Chondrocyte (in vitro differentiated cells): Measurements from ENCODE around the gene EMID1. TPM values are rescaled to one million over a fixed set of nuclear protein-coding genes. Genes with fewer than 3 reads are reported as not detected.

Experiments
- DNase-seq: peaks from one replicate; pipeline ENCODE4 v3.0.0; 2021; ENCODE audit warnings: mixed read lengths, low spot score
- H3K27ac Mint-ChIP-seq: one replicate; pipeline ENCODE4 v1.8.0; 2021; ENCODE audit warnings: mild to moderate bottlenecking, moderate library complexity, mixed read lengths; ENCODE audit not compliant: unreplicated experiment
- H3K27me3 Mint-ChIP-seq: 2 replicates; pipeline ENCODE4 v1.8.0; 2021; ENCODE audit warnings: low read depth, mixed read lengths
- H3K36me3 Mint-ChIP-seq: 2 replicates; pipeline ENCODE4 v1.8.0; 2021; ENCODE audit warnings: low read depth, mixed read lengths
- H3K4me1 Mint-ChIP-seq: 2 replicates; pipeline ENCODE4 v1.8.0; 2021; ENCODE audit warnings: low read depth, mild to moderate bottlenecking, mixed read lengths
- H3K4me3 Mint-ChIP-seq: one replicate; pipeline ENCODE4 v1.8.0; 2021; ENCODE audit warnings: mild to moderate bottlenecking, moderate library complexity, mixed read lengths; ENCODE audit not compliant: unreplicated experiment
- H3K9me3 Mint-ChIP-seq: 2 replicates; pipeline ENCODE4 v1.8.0; 2021; ENCODE audit warnings: low read depth, mixed read lengths
- CTCF ChIP-seq: fragments of 200-600 bp; sonication (generic); IDR thresholded peaks from 2 replicates; pipeline ENCODE4 v1.5.0; 2021; ENCODE audit warnings: antibody characterized with exemption, mild to moderate bottlenecking, moderate library complexity
- total RNA-seq: library from RNA; stranded (reverse); gene quantifications from 3 replicates; pipeline ENCODE4 v1.2.1, GENCODE V29; 2021

The EMID1 gene
- total RNA-seq, 1 donor from 2014 or later: not detected

GRCh38 chr22:29258407-29259252 is 52.9 kb downstream of the EMID1 start:
- TF ChIP-seq CTCF: no peak
- Mint-ChIP-seq H3K27me3 (no peaks in the 10 kb centered on the region), H3K4me1 (no peaks in the 10 kb centered on the region), H3K4me3 (no peak overlapping the region), H3K27ac (peak overlapping the region; percentile 12), H3K36me3 (peaks cover 2% of the 10 kb centered on the region), H3K9me3 (no peaks in the 10 kb centered on the region)
- DNase-seq: no peak

- no peak overlapping the region for H3K4me3 Mint-ChIP-seq
- peak; percentile 27 for TF ChIP-seq CTCF
- H3K36me3 Mint-ChIP-seq: peaks cover 2% of the 10 kb centered on the region
- no peaks in the 10 kb centered on the region for H3K27me3 Mint-ChIP-seq
- no peaks in the 10 kb centered on the region for H3K9me3 Mint-ChIP-seq
- no peak overlapping the region for H3K27ac Mint-ChIP-seq
- DNase-seq: no peak
- H3K4me1 Mint-ChIP-seq: no peaks in the 10 kb centered on the region
Measured at GRCh38 chr22:29259253-29259899, 53.7 kb downstream of the EMID1 start.

GRCh38 chr22:29260031-29260560 is 54.4 kb downstream of the EMID1 start:
- TF ChIP-seq CTCF: no peak
- Mint-ChIP-seq H3K27ac (no peak overlapping the region), H3K36me3 (peaks cover 2% of the 10 kb centered on the region), H3K4me3 (no peak overlapping the region), H3K9me3 (no peaks in the 10 kb centered on the region), H3K27me3 (no peaks in the 10 kb centered on the region), H3K4me1 (no peaks in the 10 kb centered on the region)
- peak; percentile 79 for DNase-seq

GRCh38 chr22:29260601-29261315 is 55.1 kb downstream of the EMID1 start:
- Mint-ChIP-seq H3K27ac (no peak overlapping the region), H3K9me3 (no peaks in the 10 kb centered on the region), H3K36me3 (peaks cover 2% of the 10 kb centered on the region), H3K27me3 (no peaks in the 10 kb centered on the region), H3K4me1 (no peaks in the 10 kb centered on the region), H3K4me3 (no peak overlapping the region)
- DNase-seq: peak; percentile 90
- no peak for TF ChIP-seq CTCF

- Mint-ChIP-seq H3K9me3 (no peaks in the 10 kb centered on the region), H3K36me3 (peaks cover 8% of the 10 kb centered on the region), H3K4me1 (peaks cover 14% of the 10 kb centered on the region), H3K4me3 (no peak overlapping the region), H3K27me3 (no peaks in the 10 kb centered on the region), H3K27ac (no peak overlapping the region)
- DNase-seq: no peak
- TF ChIP-seq CTCF: no peak
Measured at GRCh38 chr22:29263791-29264276, 58.1 kb downstream of the EMID1 start.
